HAP-1 (cell line): Measurements from ENCODE around the gene PI4K2A.
"Not testable (repeated sequence)": the region's sequence is repeated elsewhere in the genome, so short reads cannot be mapped to it uniquely, and the experiment has no call there.

Experiments used
- DNase-seq, 2 experiments: peaks; one replicate each; pipeline ENCODE4 v3.0.0-alpha.2; 2016 to 2020; ENCODE audit warnings: low spot score in 2 of 2
- H3K27me3 ChIP-seq: fragments of 250-450 bp; sonication (Bioruptor Pico); 2 replicates; pipeline ENCODE4 v1.5.1; 2020; ENCODE audit warnings: low read depth, mild to moderate bottlenecking, moderate library complexity
- H3K36me3 ChIP-seq: fragments of 250-450 bp; sonication (Bioruptor Pico); replicated peaks from 2 replicates; pipeline ENCODE4 v1.5.1; 2020; ENCODE audit warnings: mild to moderate bottlenecking
- H3K4me1 ChIP-seq: fragments of 250-450 bp; sonication (Bioruptor Pico); 2 replicates; pipeline ENCODE4 v1.5.1; 2020; ENCODE audit warnings: mild to moderate bottlenecking
- H3K4me3 ChIP-seq: fragments of 250-450 bp; sonication (Bioruptor Pico); 2 replicates; pipeline ENCODE4 v1.5.1; 2020; ENCODE audit warnings: mild to moderate bottlenecking, moderate library complexity
- H3K9me3 ChIP-seq: fragments of 250-450 bp; sonication (Bioruptor Pico); 2 replicates; pipeline ENCODE4 v1.5.1; 2020; ENCODE audit warnings: mild to moderate bottlenecking, moderate library complexity
- in situ Hi-C: fragments of 300-500 bp; cut with MboI; formaldehyde crosslinking; loops from 3 replicates; pipeline ENCODE4 v1.14.3; 2020; ENCODE audit warnings: low sequenced_read_pairs, inconsistent platforms, mixed read lengths

The PI4K2A gene

GRCh38 chr10:97687785-97688781 is 47.6 kb downstream of the PI4K2A start:
- Histone ChIP-seq H3K4me1 (peaks cover 16% of the 10 kb centered on the region), H3K27me3 (no peaks in the 10 kb centered on the region), H3K9me3 (no peaks in the 10 kb centered on the region), H3K36me3 (0 out of 2 replicates have a peak, but pooled peaks cover 2% of the 10 kb centered on the region), H3K4me3 (peak overlapping the region; percentile 16)
- DNase-seq, result no peak
- in situ Hi-C loops, result no loop called here

- 0 out of 2 replicates have a peak, but pooled peaks cover 2% of the 10 kb centered on the region for H3K36me3 ChIP-seq
- H3K4me1 ChIP-seq, result peaks cover 16% of the 10 kb centered on the region
- in situ Hi-C loops, result no loop called here
- H3K9me3 ChIP-seq, result no peaks in the 10 kb centered on the region
- no peaks in the 10 kb centered on the region for H3K27me3 ChIP-seq
- H3K4me3 ChIP-seq, result no peak overlapping the region
- no peak for DNase-seq
Observed at GRCh38 chr10:97689559-97690020, 49.1 kb downstream of the PI4K2A start.

DNA sequence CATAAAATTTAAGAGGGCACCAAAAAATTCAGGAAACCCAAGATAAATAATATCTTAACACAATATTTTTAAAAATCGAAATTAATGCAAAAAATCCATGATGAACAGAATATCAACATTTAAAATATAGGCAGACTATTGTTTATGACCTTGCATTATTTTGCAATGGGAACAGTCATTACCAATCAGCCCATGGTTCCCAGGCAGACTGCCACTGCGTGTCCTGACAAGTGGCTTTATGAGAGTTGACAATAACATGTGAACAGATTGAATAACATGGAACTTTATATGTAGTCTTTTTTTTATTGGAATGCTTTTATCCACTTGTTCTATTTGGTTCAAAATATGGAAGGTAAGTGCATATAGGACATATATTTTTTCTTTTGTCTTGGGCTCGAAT is 49.7 kb downstream of the PI4K2A start:
- Histone ChIP-seq H3K4me3 (no peak overlapping the region), H3K9me3 (no peaks in the 10 kb centered on the region), H3K4me1 (peaks cover 12% of the 10 kb centered on the region)

DNA sequence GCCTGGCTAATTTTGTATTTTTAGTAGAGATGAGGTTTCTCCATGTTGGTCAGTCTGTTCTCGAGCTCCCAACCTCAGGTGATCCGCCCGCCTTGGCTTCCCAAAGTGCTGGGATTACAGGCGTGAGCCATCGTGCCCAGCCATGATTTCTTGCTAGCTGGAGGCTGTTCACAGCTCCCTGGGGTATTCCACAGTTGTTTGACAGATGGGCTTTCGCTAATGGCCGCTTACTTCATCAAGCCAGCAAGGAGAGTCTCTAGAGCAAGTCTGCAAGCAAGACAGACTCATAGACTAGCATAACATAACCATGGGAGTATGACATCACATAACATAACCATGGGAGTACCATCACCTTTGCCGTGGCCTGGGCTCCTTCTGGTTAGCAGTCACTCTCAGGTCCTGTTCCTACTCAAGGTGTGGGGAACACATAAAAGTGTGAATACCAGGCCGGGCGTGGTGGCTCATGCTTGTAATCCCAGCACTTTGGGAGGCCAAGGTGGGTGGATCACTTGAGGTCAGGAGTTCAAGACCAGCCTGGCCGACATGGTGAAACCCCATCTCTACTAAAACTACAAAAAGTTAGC is 57.7 kb downstream of the PI4K2A start:
- H3K4me1 ChIP-seq, H3K9me3 ChIP-seq, DNase-seq, H3K4me3 ChIP-seq, in situ Hi-C loops, H3K27me3 ChIP-seq, H3K36me3 ChIP-seq: not testable (repeated sequence)

More for the DNA sequence above, 49.7 kb downstream of the PI4K2A start:
- in situ Hi-C loops, result no loop called here
- no peaks in the 10 kb centered on the region for H3K27me3 ChIP-seq
- 0 out of 2 replicates have a peak, but pooled peaks cover under 1% of the 10 kb centered on the region for H3K36me3 ChIP-seq
- DNase-seq, result no peak

GRCh38 chr10:97701438-97702069 is 61.1 kb downstream of the PI4K2A start:
- Histone ChIP-seq H3K4me1 (no peaks in the 10 kb centered on the region), H3K36me3 (no peaks in the 10 kb centered on the region), H3K4me3 (no peak overlapping the region), H3K27me3 (no peaks in the 10 kb centered on the region), H3K9me3 (no peaks in the 10 kb centered on the region)
- in situ Hi-C loops, result no loop called here
- DNase-seq, result peak; percentile 75 to 85

DNA sequence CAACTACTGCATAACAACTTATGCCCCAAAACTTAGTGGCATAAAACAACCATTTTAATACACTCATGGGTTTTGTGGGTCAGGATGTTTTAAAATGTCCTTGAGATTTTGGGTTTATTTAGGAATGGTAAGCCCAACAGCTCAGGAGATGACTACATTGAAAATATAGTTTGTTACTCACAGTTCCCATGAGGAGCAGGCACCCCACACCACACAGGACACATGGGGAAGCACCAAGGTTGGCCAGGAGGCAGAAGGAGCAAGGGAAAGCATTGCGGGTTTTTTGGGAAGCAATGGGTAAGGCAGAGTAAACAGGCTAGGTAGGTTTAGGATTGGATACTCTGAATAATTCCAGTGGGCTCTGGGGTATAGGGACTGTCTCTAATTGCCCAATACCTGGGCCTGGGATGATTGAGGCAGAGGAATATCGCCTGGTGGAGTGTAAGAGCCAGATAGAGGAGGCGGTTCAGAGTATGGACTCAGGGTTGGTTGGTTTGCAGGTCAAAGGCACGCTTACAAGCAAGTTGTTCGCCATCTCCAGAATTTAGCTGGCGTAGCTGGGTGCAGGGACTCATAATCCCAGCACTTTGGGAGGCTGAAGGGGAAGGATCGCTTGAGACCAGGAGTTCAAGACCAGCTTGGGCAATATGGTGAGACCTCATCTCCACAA is 63.1 kb downstream of the PI4K2A start:
- Histone ChIP-seq H3K27me3 (no peaks in the 10 kb centered on the region), H3K4me3 (no peak overlapping the region), H3K4me1 (no peaks in the 10 kb centered on the region), H3K9me3 (no peaks in the 10 kb centered on the region), H3K36me3 (no peaks in the 10 kb centered on the region)
- no peak for DNase-seq
- in situ Hi-C loops, result no loop called here

DNA sequence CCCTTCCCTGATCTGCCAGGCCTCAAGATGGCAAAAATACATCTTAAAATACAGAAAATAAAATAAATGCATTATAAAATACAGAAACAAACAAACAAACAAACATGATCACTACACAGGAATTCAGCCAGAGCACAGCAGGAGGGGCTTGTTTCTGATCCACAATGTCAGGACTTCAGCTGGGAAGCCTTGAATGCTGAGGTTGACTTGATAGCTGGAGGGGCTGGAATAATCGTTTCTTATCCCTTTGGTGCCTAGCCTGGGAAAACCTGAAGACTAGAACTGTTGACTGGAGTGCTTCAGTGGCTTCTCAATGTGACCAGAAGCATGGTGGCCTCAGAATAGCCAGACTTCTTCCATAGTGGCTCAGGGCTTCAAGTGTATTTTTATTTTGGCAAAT is 63.9 kb downstream of the PI4K2A start:
- H3K36me3 ChIP-seq, result no peaks in the 10 kb centered on the region
- in situ Hi-C loops, result no loop called here
- no peaks in the 10 kb centered on the region for H3K27me3 ChIP-seq

DNA sequence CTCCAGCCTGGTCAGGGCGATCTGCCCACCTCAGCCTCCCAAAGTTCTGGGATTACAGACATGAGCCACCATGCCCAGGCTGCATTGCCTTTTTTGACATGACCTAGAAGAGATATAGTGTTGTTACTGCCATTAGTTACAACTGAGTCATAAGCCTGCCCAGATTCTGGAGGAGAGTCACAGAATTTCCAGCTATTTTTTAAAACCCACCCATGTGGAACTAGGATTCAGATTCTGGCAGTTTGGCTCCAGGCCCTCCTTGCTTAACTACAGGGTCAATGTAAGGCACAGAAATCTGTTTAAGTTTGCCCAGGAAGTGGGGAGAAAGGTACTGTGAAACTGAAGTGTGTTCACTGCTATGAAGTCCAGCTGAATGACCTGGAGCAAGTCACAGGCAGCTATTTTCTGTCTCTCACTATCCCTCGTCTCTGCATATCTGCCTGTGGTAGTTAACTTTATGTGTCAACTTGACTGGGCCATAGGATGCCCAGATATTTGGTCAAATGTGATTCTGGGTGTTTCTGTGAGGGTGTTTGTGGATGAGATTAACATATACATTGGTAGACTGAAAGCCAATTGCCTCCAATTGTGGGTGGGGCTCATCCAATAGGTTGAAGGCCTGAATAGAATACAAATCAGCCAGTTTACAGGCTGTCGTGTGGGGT is 64.7 kb downstream of the PI4K2A start:
- Histone ChIP-seq H3K4me1 (no peaks in the 10 kb centered on the region), H3K9me3 (no peaks in the 10 kb centered on the region)

More for the DNA sequence above, 63.9 kb downstream of the PI4K2A start:
- Histone ChIP-seq H3K4me3 (no peak overlapping the region), H3K9me3 (no peaks in the 10 kb centered on the region), H3K4me1 (no peaks in the 10 kb centered on the region)
- DNase-seq, result no peak

DNA sequence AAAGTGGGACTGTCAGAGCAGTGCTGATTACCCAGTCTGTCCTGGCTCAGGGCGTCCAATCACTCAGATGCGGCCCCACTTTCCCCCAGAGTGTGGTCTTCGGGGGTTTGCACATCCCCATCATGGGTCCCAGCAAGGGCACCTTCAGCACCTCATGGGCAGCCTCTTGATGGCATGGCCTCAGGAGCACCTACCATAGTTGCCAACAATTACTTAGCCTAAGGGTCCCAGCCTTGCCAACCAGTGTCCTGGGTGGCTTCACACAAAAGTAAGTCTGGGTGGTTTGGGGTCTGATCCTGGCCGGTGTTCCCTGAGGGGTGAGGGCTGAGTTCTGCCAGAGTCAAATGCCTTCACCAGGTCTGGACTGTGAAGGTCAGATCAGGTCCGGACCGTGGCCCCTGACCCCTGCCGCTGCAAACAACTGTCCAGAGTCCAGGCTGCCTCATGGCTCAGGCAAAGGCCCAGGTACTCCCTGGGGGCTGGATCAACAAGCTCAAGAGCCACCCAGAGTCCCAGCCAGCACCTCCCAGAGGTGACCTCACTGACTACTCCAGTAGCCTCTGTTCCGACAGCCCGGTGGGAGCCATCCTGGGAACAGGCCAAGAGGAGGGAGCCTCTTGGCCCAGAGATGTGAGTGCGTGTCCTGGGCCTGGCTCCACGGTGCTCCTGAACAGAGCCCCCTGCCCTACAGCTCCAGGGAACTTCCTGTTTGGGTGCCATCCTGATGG is 66.8 kb downstream of the PI4K2A start:
- DNase-seq, result no peak
- Histone ChIP-seq H3K9me3 (no peaks in the 10 kb centered on the region), H3K4me1 (no peaks in the 10 kb centered on the region), H3K27me3 (no peaks in the 10 kb centered on the region), H3K36me3 (no peaks in the 10 kb centered on the region), H3K4me3 (no peak overlapping the region)
- in situ Hi-C loops, result no loop called here

More for the DNA sequence above, 64.7 kb downstream of the PI4K2A start:
- no peak for DNase-seq
- no peaks in the 10 kb centered on the region for H3K27me3 ChIP-seq
- H3K36me3 ChIP-seq, result no peaks in the 10 kb centered on the region
- in situ Hi-C loops, result no loop called here
- H3K4me3 ChIP-seq, result no peak overlapping the region

- Histone ChIP-seq H3K9me3 (no peaks in the 10 kb centered on the region), H3K27me3 (no peaks in the 10 kb centered on the region), H3K36me3 (no peaks in the 10 kb centered on the region), H3K4me3 (no peak overlapping the region), H3K4me1 (peaks cover 4% of the 10 kb centered on the region; the same call in 1 of the 2 replicates)
- no peak for DNase-seq
- in situ Hi-C loops, result no loop called here
Observed at GRCh38 chr10:97708167-97708566, 67.7 kb downstream of the PI4K2A start.

GRCh38 chr10:97708976-97709946 is 68.8 kb downstream of the PI4K2A start:
- peak; percentile 71 to 77 for DNase-seq
- H3K4me1 ChIP-seq, result peaks cover 4% of the 10 kb centered on the region; the same call in 1 of the 2 replicates
- H3K9me3 ChIP-seq, result no peaks in the 10 kb centered on the region
- H3K4me3 ChIP-seq, result no peak overlapping the region
- no peaks in the 10 kb centered on the region for H3K36me3 ChIP-seq
- in situ Hi-C loops, result no loop called here
- H3K27me3 ChIP-seq, result no peaks in the 10 kb centered on the region
